Measurements from ENCODE around the gene SPECC1L. TPM values are rescaled to one million over a fixed set of nuclear protein-coding genes. Genes with fewer than 3 reads are reported as not detected.

SPECC1L gene
- polyA plus RNA-seq, 2 donors, result 11.0 to 11.4 TPM

DNA sequence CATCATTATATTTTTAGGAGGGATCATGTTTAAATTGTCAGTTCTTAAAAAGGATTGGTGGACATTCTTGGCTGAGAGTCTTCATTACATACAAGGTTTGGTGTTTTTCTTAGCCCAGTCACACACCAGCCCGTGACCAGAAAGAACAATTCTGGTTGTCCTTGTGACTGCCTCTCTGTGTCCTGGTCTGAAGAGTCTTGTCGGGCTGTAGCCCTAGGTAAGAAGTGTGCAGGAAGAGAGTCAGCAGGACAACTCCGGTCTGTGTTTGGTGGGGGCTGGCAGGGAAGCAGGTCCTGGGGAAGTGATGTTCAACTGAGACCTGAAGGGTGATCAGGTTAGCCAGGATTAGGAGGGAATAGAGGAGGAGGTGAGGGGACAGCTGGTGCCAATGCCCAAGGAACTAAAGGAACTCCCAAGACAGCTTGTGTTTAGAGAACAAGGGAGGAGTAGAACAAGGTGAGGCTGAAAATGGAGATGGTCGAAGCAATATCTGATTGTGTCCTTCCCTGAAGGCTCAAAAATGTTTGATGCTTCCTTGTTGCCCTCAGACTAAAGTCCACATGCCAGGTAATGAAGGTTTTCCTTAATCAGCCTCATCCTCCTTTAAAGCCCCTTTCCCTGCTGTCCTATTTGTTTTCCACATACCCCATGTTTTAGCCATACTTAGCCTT, 91.5 kb downstream of the SPECC1L start:
- 91 to 92% methylated on average over 4 of the region's 4 CpGs for WGBS, 2 donors
- no peaks in the 10 kb centered on the region for H3K4me1 ChIP-seq (ENCODE audit: control insufficient read depth in 2 of 2, insufficient read depth in 2 of 2, low read length in 1 of 2)
- no peaks in the 10 kb centered on the region for H3K27me3 ChIP-seq (ENCODE audit: control insufficient read depth in 1 of 2, insufficient read depth in 2 of 2, low read length in 2 of 2)
- H3K36me3 ChIP-seq (ENCODE audit: control insufficient read depth in 2 of 2, insufficient read depth in 2 of 2, low read length in 1 of 2), result peaks cover 0 to 10% of the 10 kb centered on the region in 2 donors
- no peaks in the 10 kb centered on the region for H3K9me3 ChIP-seq (ENCODE audit: control insufficient read depth in 2 of 2, insufficient read depth in 1 of 2, low read depth in 1 of 2, low read length in 1 of 2)
- no peak overlapping the region for H3K27ac ChIP-seq (ENCODE audit: low read depth in 2 of 2, low read length in 1 of 2)
- no peak overlapping the region for H3K4me3 ChIP-seq (ENCODE audit: low read depth in 1 of 2, low read length in 2 of 2)

DNA sequence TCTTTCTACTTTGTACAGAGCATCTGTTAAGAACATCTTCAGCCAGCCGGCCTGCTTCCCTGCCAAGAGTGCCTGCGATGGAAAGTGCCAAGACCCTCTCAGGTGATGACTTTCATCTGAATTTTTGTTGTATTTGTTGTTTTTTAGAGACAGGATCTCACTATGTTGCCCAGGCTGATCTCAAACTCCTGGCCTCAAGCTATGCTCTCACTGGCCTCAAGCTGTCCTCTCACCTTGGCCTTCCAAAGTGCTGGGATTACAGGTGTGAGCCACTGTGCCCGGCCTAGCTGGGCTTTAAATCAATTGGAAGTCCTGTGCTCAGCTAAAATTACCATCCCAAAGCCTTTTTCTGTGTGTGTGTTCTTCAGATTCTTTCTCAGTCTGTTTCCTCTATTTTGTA, 92.6 kb downstream of the SPECC1L start:
- Histone ChIP-seq H3K27ac (ENCODE audit: low read depth in 2 of 2, low read length in 1 of 2) (no peak overlapping the region), H3K36me3 (ENCODE audit: control insufficient read depth in 2 of 2, insufficient read depth in 2 of 2, low read length in 1 of 2) (peaks cover 0 to 11% of the 10 kb centered on the region in 2 donors), H3K9me3 (ENCODE audit: control insufficient read depth in 2 of 2, insufficient read depth in 1 of 2, low read depth in 1 of 2, low read length in 1 of 2) (no peaks in the 10 kb centered on the region), H3K27me3 (ENCODE audit: control insufficient read depth in 1 of 2, insufficient read depth in 2 of 2, low read length in 2 of 2) (no peaks in the 10 kb centered on the region), H3K4me1 (ENCODE audit: control insufficient read depth in 2 of 2, insufficient read depth in 2 of 2, low read length in 1 of 2) (no peaks in the 10 kb centered on the region), H3K4me3 (ENCODE audit: low read depth in 1 of 2, low read length in 2 of 2) (no peak overlapping the region)
- WGBS, 2 donors, result 95 to 96% methylated on average over 3 of the region's 3 CpGs

DNA sequence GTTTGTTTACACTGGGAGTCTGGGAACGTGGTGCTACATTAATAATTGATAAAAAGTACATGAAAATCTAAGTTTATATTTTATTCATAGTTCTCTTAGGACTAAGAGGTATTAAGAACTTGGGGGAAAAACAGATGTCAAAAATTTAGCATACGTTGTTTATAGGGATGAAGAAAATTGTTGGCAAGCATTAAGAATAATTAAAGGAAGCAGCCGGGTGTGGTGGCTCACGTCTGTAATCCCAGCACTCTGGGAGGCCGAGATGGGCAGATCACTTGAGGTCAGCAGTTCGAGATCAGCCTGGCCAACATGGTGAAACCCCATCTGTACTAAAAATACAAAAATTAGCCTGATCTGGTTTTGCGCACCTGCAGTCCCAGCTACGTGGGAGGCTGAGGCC, 96.1 kb downstream of the SPECC1L start:
- Histone ChIP-seq H3K27ac (ENCODE audit: low read depth in 2 of 2, low read length in 1 of 2) (no peak overlapping the region), H3K36me3 (ENCODE audit: control insufficient read depth in 2 of 2, insufficient read depth in 2 of 2, low read length in 1 of 2) (peaks cover 8 to 17% of the 10 kb centered on the region in 2 donors), H3K27me3 (ENCODE audit: control insufficient read depth in 1 of 2, insufficient read depth in 2 of 2, low read length in 2 of 2) (no peaks in the 10 kb centered on the region), H3K4me1 (ENCODE audit: control insufficient read depth in 2 of 2, insufficient read depth in 2 of 2, low read length in 1 of 2) (no peaks in the 10 kb centered on the region), H3K4me3 (ENCODE audit: low read depth in 1 of 2, low read length in 2 of 2) (no peak overlapping the region), H3K9me3 (ENCODE audit: control insufficient read depth in 2 of 2, insufficient read depth in 1 of 2, low read depth in 1 of 2, low read length in 1 of 2) (no peaks in the 10 kb centered on the region)
- 63 to 64% methylated on average over 8 of the region's 8 CpGs for WGBS, 2 donors

DNA sequence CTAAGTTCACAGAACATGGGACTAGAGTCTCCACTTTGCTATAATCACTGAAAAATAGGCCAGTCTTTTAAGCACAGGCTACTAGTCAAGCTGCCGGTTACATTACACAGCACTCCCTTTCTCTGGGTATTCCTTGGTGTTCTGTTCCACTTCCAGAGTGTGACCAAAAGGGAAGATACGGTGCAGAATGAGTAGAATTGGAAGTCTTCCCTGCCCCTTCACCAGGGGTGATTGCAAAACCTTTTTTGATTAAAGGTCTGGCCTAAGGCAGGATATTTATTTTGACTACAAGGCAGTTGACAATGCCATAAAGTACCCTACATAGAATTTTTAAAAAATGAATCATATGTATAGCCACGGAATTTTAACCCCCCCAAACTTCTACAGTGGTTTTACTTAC, 97.2 kb downstream of the SPECC1L start:
- 68 to 72% methylated on average over 3 of the region's 3 CpGs for WGBS, 2 donors
- Histone ChIP-seq H3K36me3 (ENCODE audit: control insufficient read depth in 2 of 2, insufficient read depth in 2 of 2, low read length in 1 of 2) (peaks cover 9 to 17% of the 10 kb centered on the region in 2 donors), H3K9me3 (ENCODE audit: control insufficient read depth in 2 of 2, insufficient read depth in 1 of 2, low read depth in 1 of 2, low read length in 1 of 2) (no peaks in the 10 kb centered on the region), H3K4me3 (ENCODE audit: low read depth in 1 of 2, low read length in 2 of 2) (no peak overlapping the region), H3K4me1 (ENCODE audit: control insufficient read depth in 2 of 2, insufficient read depth in 2 of 2, low read length in 1 of 2) (no peaks in the 10 kb centered on the region), H3K27me3 (ENCODE audit: control insufficient read depth in 1 of 2, insufficient read depth in 2 of 2, low read length in 2 of 2) (no peaks in the 10 kb centered on the region), H3K27ac (ENCODE audit: low read depth in 2 of 2, low read length in 1 of 2) (no peak overlapping the region)

DNA sequence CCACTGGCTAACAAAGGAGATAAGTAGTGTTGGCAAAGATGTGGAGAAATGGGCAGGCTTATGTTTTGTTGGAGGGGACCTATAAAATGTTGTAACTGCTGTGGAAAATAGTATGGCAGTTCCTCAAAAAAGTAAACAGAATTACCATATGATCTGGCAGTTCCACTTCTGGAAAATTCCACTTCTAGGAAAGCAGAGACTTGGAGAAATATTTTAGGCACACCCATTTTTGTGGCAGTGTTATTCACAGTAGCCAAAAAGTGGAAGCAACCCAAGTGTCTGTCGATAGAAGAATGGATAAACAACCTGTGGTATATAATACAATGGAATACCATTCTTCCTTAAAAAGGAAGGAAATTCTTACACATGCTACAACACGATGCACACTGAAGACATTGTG, 99.8 kb downstream of the SPECC1L start:
- 37 to 41% methylated on average over 2 of the region's 2 CpGs for WGBS, 2 donors
- Histone ChIP-seq H3K4me1 (ENCODE audit: control insufficient read depth in 2 of 2, insufficient read depth in 2 of 2, low read length in 1 of 2) (no peaks in the 10 kb centered on the region), H3K36me3 (ENCODE audit: control insufficient read depth in 2 of 2, insufficient read depth in 2 of 2, low read length in 1 of 2) (peaks cover 9 to 10% of the 10 kb centered on the region in 2 donors)

DNA sequence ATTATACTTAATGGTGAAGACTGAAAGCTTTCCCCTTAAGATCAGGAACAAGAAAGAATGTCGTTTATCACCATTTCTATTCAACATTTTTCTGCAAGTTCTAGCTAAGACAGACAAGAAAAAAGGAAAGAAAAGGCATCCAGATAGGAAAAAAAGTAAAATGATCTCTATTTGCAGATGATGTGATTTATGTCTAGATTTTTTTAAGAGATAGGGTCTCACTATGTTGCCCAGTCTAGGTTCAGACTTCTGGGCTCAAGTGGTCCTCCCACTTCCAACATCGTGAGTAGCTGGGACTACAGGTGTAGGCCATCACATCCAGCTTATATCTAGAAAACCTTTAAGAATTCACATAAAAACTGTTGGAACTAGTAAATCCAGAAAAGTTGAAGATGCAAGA, 105.4 kb downstream of the SPECC1L start:
- WGBS, 2 donors, result 96 to 98% methylated on average over 2 of the region's 2 CpGs
- Histone ChIP-seq H3K4me3 (ENCODE audit: low read depth in 1 of 2, low read length in 2 of 2) (no peak overlapping the region), H3K27me3 (ENCODE audit: control insufficient read depth in 1 of 2, insufficient read depth in 2 of 2, low read length in 2 of 2) (no peaks in the 10 kb centered on the region), H3K36me3 (ENCODE audit: control insufficient read depth in 2 of 2, insufficient read depth in 2 of 2, low read length in 1 of 2) (peaks cover 3 to 5% of the 10 kb centered on the region in 2 donors), H3K27ac (ENCODE audit: low read depth in 2 of 2, low read length in 1 of 2) (no peak overlapping the region), H3K9me3 (ENCODE audit: control insufficient read depth in 2 of 2, insufficient read depth in 1 of 2, low read depth in 1 of 2, low read length in 1 of 2) (no peaks in the 10 kb centered on the region), H3K4me1 (ENCODE audit: control insufficient read depth in 2 of 2, insufficient read depth in 2 of 2, low read length in 1 of 2) (no peaks in the 10 kb centered on the region)

More for the DNA sequence above, 99.8 kb downstream of the SPECC1L start:
- H3K27me3 ChIP-seq (ENCODE audit: control insufficient read depth in 1 of 2, insufficient read depth in 2 of 2, low read length in 2 of 2), result no peaks in the 10 kb centered on the region
- no peaks in the 10 kb centered on the region for H3K9me3 ChIP-seq (ENCODE audit: control insufficient read depth in 2 of 2, insufficient read depth in 1 of 2, low read depth in 1 of 2, low read length in 1 of 2)
- H3K27ac ChIP-seq (ENCODE audit: low read depth in 2 of 2, low read length in 1 of 2), result no peak overlapping the region
- no peak overlapping the region for H3K4me3 ChIP-seq (ENCODE audit: low read depth in 1 of 2, low read length in 2 of 2)

DNA sequence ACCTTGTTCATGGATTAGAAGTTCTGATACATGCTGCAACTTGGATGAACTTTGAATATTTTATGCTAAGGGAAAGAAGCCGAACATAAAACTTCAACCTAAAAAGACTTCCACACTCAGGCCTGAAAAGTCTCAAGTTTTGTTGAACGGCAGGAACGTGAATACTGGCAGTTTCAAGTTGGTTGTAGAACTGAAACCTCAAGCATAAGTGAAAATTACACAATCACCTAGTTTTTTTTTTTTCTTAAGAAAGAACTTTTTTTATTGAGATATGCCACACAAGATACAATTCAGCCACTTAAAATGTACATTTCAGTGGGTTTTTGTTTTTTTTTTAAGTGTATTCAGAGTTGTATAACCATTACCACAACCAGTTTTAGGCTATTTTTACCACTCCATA, 106.0 kb downstream of the SPECC1L start:
- 88% methylated on average over 3 of the region's 3 CpGs for WGBS, 2 donors
- Histone ChIP-seq H3K4me3 (ENCODE audit: low read depth in 1 of 2, low read length in 2 of 2) (no peak overlapping the region), H3K36me3 (ENCODE audit: control insufficient read depth in 2 of 2, insufficient read depth in 2 of 2, low read length in 1 of 2) (peaks cover 2 to 4% of the 10 kb centered on the region in 2 donors)

DNA sequence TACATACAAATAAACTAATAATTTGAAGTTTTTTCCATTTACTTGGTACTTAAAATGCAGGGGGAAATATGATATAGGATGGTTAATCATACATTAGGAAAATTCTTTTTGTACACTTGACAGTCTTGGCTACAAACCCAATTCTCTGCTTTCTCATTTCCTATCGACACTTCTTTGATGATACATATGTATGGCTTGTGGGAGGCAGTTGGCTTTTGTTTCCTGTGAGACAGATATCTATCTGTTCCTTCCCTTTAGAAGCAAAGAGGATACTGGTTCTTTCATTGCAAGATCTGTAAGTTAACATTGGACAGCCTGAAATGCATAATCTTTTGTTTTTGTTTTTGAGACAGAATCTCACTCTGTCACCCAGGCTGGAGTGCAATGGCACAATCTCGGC, 108.9 kb downstream of the SPECC1L start:
- 69 to 81% methylated on average over 2 of the region's 2 CpGs for WGBS, 2 donors
- H3K27me3 ChIP-seq (ENCODE audit: control insufficient read depth in 1 of 2, insufficient read depth in 2 of 2, low read length in 2 of 2), result no peaks in the 10 kb centered on the region
- no peak overlapping the region for H3K27ac ChIP-seq (ENCODE audit: low read depth in 2 of 2, low read length in 1 of 2)
- H3K36me3 ChIP-seq (ENCODE audit: control insufficient read depth in 2 of 2, insufficient read depth in 2 of 2, low read length in 1 of 2), result peaks cover 0 to 4% of the 10 kb centered on the region in 2 donors
- no peaks in the 10 kb centered on the region for H3K4me1 ChIP-seq (ENCODE audit: control insufficient read depth in 2 of 2, insufficient read depth in 2 of 2, low read length in 1 of 2)
- no peaks in the 10 kb centered on the region for H3K9me3 ChIP-seq (ENCODE audit: control insufficient read depth in 2 of 2, insufficient read depth in 1 of 2, low read depth in 1 of 2, low read length in 1 of 2)
- H3K4me3 ChIP-seq (ENCODE audit: low read depth in 1 of 2, low read length in 2 of 2), result no peak overlapping the region

More for the DNA sequence above, 106.0 kb downstream of the SPECC1L start:
- no peaks in the 10 kb centered on the region for H3K9me3 ChIP-seq (ENCODE audit: control insufficient read depth in 2 of 2, insufficient read depth in 1 of 2, low read depth in 1 of 2, low read length in 1 of 2)
- H3K4me1 ChIP-seq (ENCODE audit: control insufficient read depth in 2 of 2, insufficient read depth in 2 of 2, low read length in 1 of 2), result no peaks in the 10 kb centered on the region
- H3K27me3 ChIP-seq (ENCODE audit: control insufficient read depth in 1 of 2, insufficient read depth in 2 of 2, low read length in 2 of 2), result no peaks in the 10 kb centered on the region
- no peak overlapping the region for H3K27ac ChIP-seq (ENCODE audit: low read depth in 2 of 2, low read length in 1 of 2)

DNA sequence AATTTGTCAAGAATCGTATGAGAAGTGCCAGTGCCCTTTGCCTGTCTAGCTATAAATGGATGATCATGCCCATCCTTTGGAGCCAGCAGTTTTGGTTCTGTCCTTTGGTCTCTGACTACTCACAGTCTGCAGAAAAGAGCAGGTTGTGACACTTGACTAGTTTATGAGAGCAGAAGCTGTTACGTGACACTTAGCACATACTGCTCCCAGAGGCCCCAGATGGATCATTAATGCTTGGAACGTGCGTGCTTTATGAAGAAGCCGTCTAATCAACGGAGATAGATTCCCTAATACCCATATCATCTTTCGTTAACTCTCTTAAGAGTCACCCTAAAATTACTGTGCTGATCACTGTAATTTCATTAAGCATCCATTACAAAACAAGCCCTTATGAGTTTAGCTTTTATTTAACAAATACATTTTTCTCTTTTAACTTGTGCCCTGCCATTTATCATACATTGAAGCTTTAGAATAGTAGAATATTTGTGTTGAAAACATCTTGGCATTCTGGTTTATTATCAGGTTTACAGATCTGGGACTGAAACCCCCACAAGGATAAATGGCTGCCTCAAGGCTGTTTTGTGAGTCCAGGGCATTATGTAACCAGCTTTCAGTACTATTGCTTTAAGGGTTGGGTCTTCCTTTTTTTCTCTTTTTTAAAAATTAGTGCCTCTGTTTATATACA, 109.7 kb downstream of the SPECC1L start:
- Histone ChIP-seq H3K36me3 (ENCODE audit: control insufficient read depth in 2 of 2, insufficient read depth in 2 of 2, low read length in 1 of 2) (peaks cover 0 to 4% of the 10 kb centered on the region in 2 donors), H3K27me3 (ENCODE audit: control insufficient read depth in 1 of 2, insufficient read depth in 2 of 2, low read length in 2 of 2) (no peaks in the 10 kb centered on the region), H3K9me3 (ENCODE audit: control insufficient read depth in 2 of 2, insufficient read depth in 1 of 2, low read depth in 1 of 2, low read length in 1 of 2) (no peaks in the 10 kb centered on the region), H3K4me3 (ENCODE audit: low read depth in 1 of 2, low read length in 2 of 2) (no peak overlapping the region), H3K4me1 (ENCODE audit: control insufficient read depth in 2 of 2, insufficient read depth in 2 of 2, low read length in 1 of 2) (no peaks in the 10 kb centered on the region), H3K27ac (ENCODE audit: low read depth in 2 of 2, low read length in 1 of 2) (no peak overlapping the region)
- WGBS, 2 donors, result 86 to 93% methylated on average over 7 of the region's 7 CpGs

DNA sequence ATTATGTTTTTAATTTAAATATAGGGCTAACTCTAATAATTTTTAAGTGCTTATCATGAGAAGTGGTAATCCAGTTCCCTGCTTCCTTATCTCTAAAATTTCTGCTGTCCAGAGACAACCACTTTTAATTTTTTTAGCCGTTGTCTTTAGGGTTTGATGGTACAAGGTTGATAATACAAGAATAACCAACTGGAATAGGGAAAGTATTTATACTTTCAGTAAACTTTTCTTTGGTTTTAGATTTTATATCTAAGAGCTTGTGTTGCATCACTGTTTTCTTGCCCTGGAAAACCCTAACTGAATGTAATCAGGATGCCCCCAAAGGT, 110.2 kb downstream of the SPECC1L start:
- H3K4me3 ChIP-seq (ENCODE audit: low read depth in 1 of 2, low read length in 2 of 2), result no peak overlapping the region
- H3K36me3 ChIP-seq (ENCODE audit: control insufficient read depth in 2 of 2, insufficient read depth in 2 of 2, low read length in 1 of 2), result peaks cover 0 to 4% of the 10 kb centered on the region in 2 donors
- 85 to 96% methylated on average over 1 of the region's 1 CpG for WGBS, 2 donors
- no peak overlapping the region for H3K27ac ChIP-seq (ENCODE audit: low read depth in 2 of 2, low read length in 1 of 2)
- H3K9me3 ChIP-seq (ENCODE audit: control insufficient read depth in 2 of 2, insufficient read depth in 1 of 2, low read depth in 1 of 2, low read length in 1 of 2), result no peaks in the 10 kb centered on the region
- H3K27me3 ChIP-seq (ENCODE audit: control insufficient read depth in 1 of 2, insufficient read depth in 2 of 2, low read length in 2 of 2), result no peaks in the 10 kb centered on the region
- no peaks in the 10 kb centered on the region for H3K4me1 ChIP-seq (ENCODE audit: control insufficient read depth in 2 of 2, insufficient read depth in 2 of 2, low read length in 1 of 2)
